ENCODE measurements around the gene BABAM2.

- TF ChIP-seq CTCF (conservative IDR thresholded peaks at IDR 0.05 in 1 of 2, IDR thresholded peaks at IDR 0.05 in 1 of 2; ENCODE audit: extremely low read depth in 1 of 2, insufficient read depth in 1 of 2, low read depth in 1 of 2, low read length in 2 of 2) = no peak
- TF ChIP-seq EZH2 (IDR thresholded peaks at IDR 0.05; ENCODE audit: borderline replicate concordance, low read length) = no peak
These were observed 356.8 kb downstream of the BABAM2 start for GRCh38 chr2:28247290-28247689.

Measured in mammary epithelial cell (primary cell).